Measurements from ENCODE around the gene GOLPH3L.
"Not testable (repeated sequence)": the region's sequence is repeated elsewhere in the genome, so short reads cannot be mapped to it uniquely, and the experiment has no call there.

DNA sequence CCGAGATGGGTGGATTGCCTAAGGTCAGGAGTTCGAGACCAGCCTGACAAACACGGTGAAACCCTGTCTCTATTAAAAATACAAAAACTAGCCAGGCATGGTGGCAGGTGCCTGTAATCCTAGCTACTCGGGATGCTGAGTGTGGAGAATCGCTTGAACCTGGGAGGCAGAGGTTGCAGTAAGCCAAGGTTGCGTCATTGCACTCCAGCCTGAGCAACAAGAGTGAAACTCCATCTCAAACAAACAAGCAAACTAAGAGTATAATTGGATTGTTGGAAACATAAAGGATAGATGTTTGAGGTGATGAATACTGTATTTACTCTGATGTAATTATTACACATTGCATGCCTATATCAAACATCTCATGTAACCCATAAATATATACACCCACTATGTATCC lies 58.5 kb downstream of the GOLPH3L start:
- TF ChIP-seq, protein P1, sequence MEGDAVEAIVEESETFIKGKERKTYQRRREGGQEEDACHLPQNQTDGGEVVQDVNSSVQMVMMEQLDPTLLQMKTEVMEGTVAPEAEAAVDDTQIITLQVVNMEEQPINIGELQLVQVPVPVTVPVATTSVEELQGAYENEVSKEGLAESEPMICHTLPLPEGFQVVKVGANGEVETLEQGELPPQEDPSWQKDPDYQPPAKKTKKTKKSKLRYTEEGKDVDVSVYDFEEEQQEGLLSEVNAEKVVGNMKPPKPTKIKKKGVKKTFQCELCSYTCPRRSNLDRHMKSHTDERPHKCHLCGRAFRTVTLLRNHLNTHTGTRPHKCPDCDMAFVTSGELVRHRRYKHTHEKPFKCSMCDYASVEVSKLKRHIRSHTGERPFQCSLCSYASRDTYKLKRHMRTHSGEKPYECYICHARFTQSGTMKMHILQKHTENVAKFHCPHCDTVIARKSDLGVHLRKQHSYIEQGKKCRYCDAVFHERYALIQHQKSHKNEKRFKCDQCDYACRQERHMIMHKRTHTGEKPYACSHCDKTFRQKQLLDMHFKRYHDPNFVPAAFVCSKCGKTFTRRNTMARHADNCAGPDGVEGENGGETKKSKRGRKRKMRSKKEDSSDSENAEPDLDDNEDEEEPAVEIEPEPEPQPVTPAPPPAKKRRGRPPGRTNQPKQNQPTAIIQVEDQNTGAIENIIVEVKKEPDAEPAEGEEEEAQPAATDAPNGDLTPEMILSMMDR (IDR thresholded peaks at IDR 0.05), result not testable (repeated sequence)
- TF ChIP-seq POLR2A (IDR thresholded peaks at IDR 0.05; ENCODE audit: low read depth), result not testable (repeated sequence)
